ENCODE results near the gene MED9.

Gene MED9

GRCh38 chr17:17505610-17506171 lies 28.9 kb downstream of the MED9 start:
- no peak for TF ChIP-seq CTCF (IDR thresholded peaks at IDR 0.05)
- TF ChIP-seq ZFX (IDR thresholded peaks at IDR 0.05; ENCODE audit: borderline replicate concordance) = no peak
- no peak overlapping the region for H3K27ac ChIP-seq

- TF ChIP-seq CTCF (IDR thresholded peaks at IDR 0.05) (no peak), ZFX (IDR thresholded peaks at IDR 0.05; ENCODE audit: borderline replicate concordance) (no peak)
- H3K27ac ChIP-seq = no peak overlapping the region
Observed at GRCh38 chr17:17506181-17506741, 29.5 kb downstream of the MED9 start.

- H3K27ac ChIP-seq = no peak overlapping the region
- TF ChIP-seq CTCF (IDR thresholded peaks at IDR 0.05) (no peak), ZFX (IDR thresholded peaks at IDR 0.05; ENCODE audit: borderline replicate concordance) (no peak)
Observed at GRCh38 chr17:17506893-17507464, 30.2 kb downstream of the MED9 start.

- no peak overlapping the region for H3K27ac ChIP-seq
- TF ChIP-seq CTCF (IDR thresholded peaks at IDR 0.05) (no peak), ZFX (IDR thresholded peaks at IDR 0.05; ENCODE audit: borderline replicate concordance) (no peak)
Observed at GRCh38 chr17:17507465-17508011, 30.7 kb downstream of the MED9 start.

GRCh38 chr17:17508019-17508535 lies 31.3 kb downstream of the MED9 start:
- TF ChIP-seq ZFX (IDR thresholded peaks at IDR 0.05; ENCODE audit: borderline replicate concordance) (no peak), CTCF (IDR thresholded peaks at IDR 0.05) (no peak)
- no peak overlapping the region for H3K27ac ChIP-seq

- H3K27ac ChIP-seq = no peak overlapping the region
- TF ChIP-seq CTCF (IDR thresholded peaks at IDR 0.05) = no peak
- no peak for TF ChIP-seq ZFX (IDR thresholded peaks at IDR 0.05; ENCODE audit: borderline replicate concordance)
Observed at GRCh38 chr17:17508646-17509591, 32.1 kb downstream of the MED9 start.
